ENCODE results near the gene MAP3K21.

DNA sequence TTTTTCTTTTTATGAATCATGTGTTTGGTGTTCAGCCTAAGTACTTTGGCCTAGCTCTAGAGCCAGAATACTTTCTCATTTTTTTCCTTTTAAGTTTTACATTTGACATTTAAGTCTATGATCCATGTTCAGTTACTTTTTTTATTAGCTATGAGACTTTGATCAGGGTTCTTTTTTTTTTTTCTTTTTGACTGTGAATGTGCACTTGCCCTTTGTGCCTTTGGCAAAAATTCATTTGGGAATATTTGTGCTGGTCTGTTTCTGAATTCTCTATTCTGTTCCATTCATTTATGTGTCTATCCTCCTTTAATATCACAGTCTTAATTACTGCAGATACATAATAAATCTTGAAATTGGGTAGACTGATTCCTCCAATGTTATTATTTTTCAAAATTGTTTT lies 93.8 kb downstream of the MAP3K21 start:
- TF ChIP-seq MXI1 (IDR thresholded peaks at IDR 0.05; ENCODE audit: borderline replicate concordance, low read depth, low read length) (no peak), MAZ (IDR thresholded peaks at IDR 0.05; ENCODE audit: borderline replicate concordance, low read depth, low read length) (no peak), CTCF (conservative IDR thresholded peaks at IDR 0.05; ENCODE audit: low read depth, low read length) (no peak), USF2 (IDR thresholded peaks at IDR 0.05; ENCODE audit: low read depth, low read length) (no peak), POLR2A (IDR thresholded peaks at IDR 0.05; ENCODE audit: low read depth, low read length) (no peak), FOS (IDR thresholded peaks at IDR 0.05; ENCODE audit: low read depth, low read length) (no peak)
